ENCODE results near the gene TBC1D7.

DNA sequence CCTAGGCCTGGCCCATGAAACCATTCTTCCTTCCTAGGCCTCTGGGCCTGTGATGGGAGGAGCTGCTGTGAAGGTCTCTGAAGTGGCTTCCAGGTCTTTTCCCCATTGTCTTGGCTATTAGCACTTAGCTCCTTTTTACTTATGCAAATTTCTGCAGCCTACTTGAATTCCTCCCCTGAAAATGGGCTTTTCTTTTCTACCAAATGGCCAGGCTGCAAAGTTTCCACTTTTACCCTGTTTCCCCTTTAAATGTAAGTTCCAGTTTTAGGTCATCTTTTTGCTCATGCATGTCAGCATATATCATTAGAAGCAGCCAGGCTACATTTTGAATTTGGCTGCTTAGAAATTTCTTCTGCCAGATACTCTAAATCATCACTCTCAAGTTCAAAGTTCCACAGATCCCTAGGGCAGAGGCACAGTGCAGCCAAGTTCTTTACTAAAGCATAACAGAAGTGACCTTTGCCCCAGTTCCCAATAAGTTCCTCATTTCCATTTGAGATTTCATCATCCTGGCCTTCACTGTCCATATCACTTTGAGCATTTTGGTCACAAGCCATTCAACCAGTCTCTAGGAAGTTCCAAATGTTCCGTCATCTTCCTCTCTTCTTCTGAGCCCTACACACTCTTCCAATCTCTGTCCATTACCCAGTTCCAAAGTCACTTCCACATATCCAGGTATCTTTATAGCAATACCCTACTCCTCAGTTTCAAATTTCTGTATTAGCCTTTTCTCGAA lies 71.9 kb downstream of the TBC1D7 start:
- TF ChIP-seq, protein P1, sequence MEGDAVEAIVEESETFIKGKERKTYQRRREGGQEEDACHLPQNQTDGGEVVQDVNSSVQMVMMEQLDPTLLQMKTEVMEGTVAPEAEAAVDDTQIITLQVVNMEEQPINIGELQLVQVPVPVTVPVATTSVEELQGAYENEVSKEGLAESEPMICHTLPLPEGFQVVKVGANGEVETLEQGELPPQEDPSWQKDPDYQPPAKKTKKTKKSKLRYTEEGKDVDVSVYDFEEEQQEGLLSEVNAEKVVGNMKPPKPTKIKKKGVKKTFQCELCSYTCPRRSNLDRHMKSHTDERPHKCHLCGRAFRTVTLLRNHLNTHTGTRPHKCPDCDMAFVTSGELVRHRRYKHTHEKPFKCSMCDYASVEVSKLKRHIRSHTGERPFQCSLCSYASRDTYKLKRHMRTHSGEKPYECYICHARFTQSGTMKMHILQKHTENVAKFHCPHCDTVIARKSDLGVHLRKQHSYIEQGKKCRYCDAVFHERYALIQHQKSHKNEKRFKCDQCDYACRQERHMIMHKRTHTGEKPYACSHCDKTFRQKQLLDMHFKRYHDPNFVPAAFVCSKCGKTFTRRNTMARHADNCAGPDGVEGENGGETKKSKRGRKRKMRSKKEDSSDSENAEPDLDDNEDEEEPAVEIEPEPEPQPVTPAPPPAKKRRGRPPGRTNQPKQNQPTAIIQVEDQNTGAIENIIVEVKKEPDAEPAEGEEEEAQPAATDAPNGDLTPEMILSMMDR (conservative IDR thresholded peaks at IDR 0.05), result no peak
- TF ChIP-seq ZFX (IDR thresholded peaks at IDR 0.05), result no peak

All from C4-2B (cell line).